Measurements from ENCODE around the gene ARL4D.

DNA sequence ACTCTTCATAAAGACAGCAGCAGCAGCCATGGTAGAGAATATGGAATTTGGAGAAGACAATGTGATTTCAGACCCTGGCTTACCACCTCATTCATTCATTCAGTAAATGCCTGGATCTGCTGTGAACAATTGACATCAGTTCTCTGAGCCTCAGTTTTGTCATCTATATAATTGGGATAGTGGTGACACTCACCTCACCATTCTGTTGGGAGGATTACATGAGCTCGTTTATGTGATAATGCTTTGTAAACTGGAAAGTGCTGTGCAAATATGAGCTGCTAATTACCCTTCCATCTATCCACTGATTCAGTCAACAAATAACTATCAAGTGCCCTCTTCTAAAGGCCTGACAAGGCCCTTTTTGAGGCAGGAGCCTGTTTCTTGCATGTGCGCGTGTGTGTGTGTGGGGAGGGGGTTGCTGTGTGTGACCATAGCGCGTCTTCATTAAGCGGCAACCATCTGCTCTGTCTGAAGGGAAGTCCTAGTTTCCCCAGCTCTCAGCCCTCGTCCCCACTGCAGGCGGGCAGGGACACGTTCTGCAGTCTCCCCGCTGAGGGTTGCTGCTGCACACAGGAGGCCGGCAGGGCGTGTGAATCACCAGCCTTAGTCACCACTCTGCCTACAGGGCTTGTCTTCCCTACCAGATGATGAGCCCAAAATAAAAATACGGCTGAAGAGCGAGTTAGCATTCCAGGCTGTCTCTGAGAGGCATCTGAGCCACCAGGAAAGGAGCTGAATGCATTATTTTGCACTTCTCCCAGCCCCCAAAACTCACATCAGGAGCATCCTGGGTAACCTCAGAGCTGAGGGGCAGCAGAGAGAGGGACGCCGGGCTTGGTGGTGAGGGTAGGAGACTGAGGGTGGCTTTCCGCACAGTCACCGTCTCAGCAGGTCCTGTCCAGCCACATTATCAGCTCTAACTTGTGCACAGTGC, 19.9 kb downstream of the ARL4D start:
- TF ChIP-seq, protein P1, sequence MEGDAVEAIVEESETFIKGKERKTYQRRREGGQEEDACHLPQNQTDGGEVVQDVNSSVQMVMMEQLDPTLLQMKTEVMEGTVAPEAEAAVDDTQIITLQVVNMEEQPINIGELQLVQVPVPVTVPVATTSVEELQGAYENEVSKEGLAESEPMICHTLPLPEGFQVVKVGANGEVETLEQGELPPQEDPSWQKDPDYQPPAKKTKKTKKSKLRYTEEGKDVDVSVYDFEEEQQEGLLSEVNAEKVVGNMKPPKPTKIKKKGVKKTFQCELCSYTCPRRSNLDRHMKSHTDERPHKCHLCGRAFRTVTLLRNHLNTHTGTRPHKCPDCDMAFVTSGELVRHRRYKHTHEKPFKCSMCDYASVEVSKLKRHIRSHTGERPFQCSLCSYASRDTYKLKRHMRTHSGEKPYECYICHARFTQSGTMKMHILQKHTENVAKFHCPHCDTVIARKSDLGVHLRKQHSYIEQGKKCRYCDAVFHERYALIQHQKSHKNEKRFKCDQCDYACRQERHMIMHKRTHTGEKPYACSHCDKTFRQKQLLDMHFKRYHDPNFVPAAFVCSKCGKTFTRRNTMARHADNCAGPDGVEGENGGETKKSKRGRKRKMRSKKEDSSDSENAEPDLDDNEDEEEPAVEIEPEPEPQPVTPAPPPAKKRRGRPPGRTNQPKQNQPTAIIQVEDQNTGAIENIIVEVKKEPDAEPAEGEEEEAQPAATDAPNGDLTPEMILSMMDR (IDR thresholded peaks at IDR 0.05; ENCODE audit: extremely low read depth in 1 of 2, insufficient read depth in 1 of 2, low read depth in 1 of 2, low read length in 2 of 2) = no peak
- TF ChIP-seq, protein P2, sequence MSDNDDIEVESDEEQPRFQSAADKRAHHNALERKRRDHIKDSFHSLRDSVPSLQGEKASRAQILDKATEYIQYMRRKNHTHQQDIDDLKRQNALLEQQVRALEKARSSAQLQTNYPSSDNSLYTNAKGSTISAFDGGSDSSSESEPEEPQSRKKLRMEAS (IDR thresholded peaks at IDR 0.05; ENCODE audit: insufficient read depth, insufficient read length) = no peak
- TF ChIP-seq EZH2 (IDR thresholded peaks at IDR 0.05; ENCODE audit: borderline replicate concordance, low read depth, low read length, severe bottlenecking) (no peak), POLR2A (IDR thresholded peaks at IDR 0.05; ENCODE audit: low read depth, low read length) (no peak), JUN (IDR thresholded peaks at IDR 0.05; ENCODE audit: borderline replicate concordance, insufficient read depth, insufficient read length, low read depth) (no peak)

All from endothelial cell of umbilical vein (primary cell).